H9 (cell line): ENCODE measurements around the gene FOXQ1. TPM values are rescaled to one million over a fixed set of nuclear protein-coding genes. Genes with fewer than 3 reads are reported as not detected.

Experiments
- DNase-seq: peaks from one replicate; pipeline ENCODE4 v3.0.0-alpha.2; 2017
- H2AFZ ChIP-seq: one replicate; pipeline ENCODE4 v1.6.1; 2013; ENCODE audit warnings: mild to moderate bottlenecking, low read length, control low read depth, moderate library complexity
- H2AK5ac ChIP-seq: 2 replicates; pipeline ENCODE4 v1.6.1; 2013; ENCODE audit warnings: low read length, control low read depth, mixed read lengths; ENCODE audit not compliant: insufficient read length
- H2BK120ac ChIP-seq: one replicate; pipeline ENCODE4 v1.6.1; 2013; ENCODE audit warnings: low read depth, mild to moderate bottlenecking, low read length, control low read depth, inconsistent platforms; ENCODE audit not compliant: poor library complexity, severe bottlenecking
- H2BK12ac ChIP-seq: 2 replicates; pipeline ENCODE4 v1.6.1; 2013; ENCODE audit warnings: low read length, control low read depth, mixed read lengths, low read depth; ENCODE audit not compliant: insufficient read length
- H2BK15ac ChIP-seq: 2 replicates; pipeline ENCODE4 v1.6.1; 2013; ENCODE audit warnings: low read depth, low read length, control low read depth
- H2BK20ac ChIP-seq: one replicate; pipeline ENCODE4 v1.6.1; 2013; ENCODE audit warnings: low read depth, mild to moderate bottlenecking, low read length, control low read depth, inconsistent platforms; ENCODE audit not compliant: poor library complexity, severe bottlenecking
- H2BK5ac ChIP-seq: 2 replicates; pipeline ENCODE4 v1.6.1; 2013; ENCODE audit warnings: low read length, control low read depth, mixed read lengths; ENCODE audit not compliant: insufficient read length
- H3K14ac ChIP-seq: 2 replicates; pipeline ENCODE4 v1.6.1; 2013; ENCODE audit warnings: low read length, control low read depth; ENCODE audit not compliant: insufficient read depth
- H3K18ac ChIP-seq: 2 replicates; pipeline ENCODE4 v1.6.1; 2013; ENCODE audit warnings: low read depth, mild to moderate bottlenecking, mixed read lengths, low read length, control low read depth; ENCODE audit not compliant: insufficient read length
- H3K23ac ChIP-seq: 2 replicates; pipeline ENCODE4 v1.6.1; 2013; ENCODE audit warnings: low read length, control low read depth, mixed read lengths, low read depth; ENCODE audit not compliant: insufficient read length
- H3K23me2 ChIP-seq: 2 replicates; pipeline ENCODE4 v1.6.1; 2013; ENCODE audit warnings: low read depth, mild to moderate bottlenecking, mixed read lengths, low read length, control low read depth; ENCODE audit not compliant: insufficient read length, poor library complexity, severe bottlenecking
- H3K27ac ChIP-seq: 2 replicates; pipeline ENCODE4 v1.5.1; 2013; ENCODE audit warnings: low read length, control low read depth, mixed read lengths, low read depth; ENCODE audit not compliant: insufficient read length
- H3K27me3 ChIP-seq: 2 replicates; pipeline ENCODE4 v1.6.1; 2013; ENCODE audit warnings: low read length, control low read depth, inconsistent platforms; ENCODE audit not compliant: insufficient read depth
- H3K4ac ChIP-seq: 2 replicates; pipeline ENCODE4 v1.6.1; 2013; ENCODE audit warnings: low read depth, mild to moderate bottlenecking, control low read depth, inconsistent platforms, low read length, moderate library complexity
- H3K4me1 ChIP-seq: 2 replicates; pipeline ENCODE4 v1.6.1; 2013; ENCODE audit warnings: low read length, control low read depth, inconsistent platforms; ENCODE audit not compliant: insufficient read depth
- H3K4me2 ChIP-seq: 2 replicates; pipeline ENCODE4 v1.6.1; 2013; ENCODE audit warnings: low read length, control low read depth, mixed read lengths; ENCODE audit not compliant: insufficient read length, insufficient read depth
- H3K56ac ChIP-seq: 2 replicates; pipeline ENCODE4 v1.6.1; 2013; ENCODE audit warnings: low read depth, mild to moderate bottlenecking, mixed read lengths, low read length, control low read depth; ENCODE audit not compliant: insufficient read length
- H3K79me1 ChIP-seq: 2 replicates; pipeline ENCODE4 v1.6.1; 2013; ENCODE audit warnings: low read depth, mild to moderate bottlenecking, moderate library complexity, low read length, control low read depth, inconsistent platforms; ENCODE audit not compliant: insufficient read depth, poor library complexity, severe bottlenecking
- H3K79me2 ChIP-seq: 2 replicates; pipeline ENCODE4 v1.6.1; 2013; ENCODE audit warnings: low read length, control low read depth, inconsistent platforms; ENCODE audit not compliant: insufficient read depth
- H3K9ac ChIP-seq: 2 replicates; pipeline ENCODE4 v1.6.1; 2013; ENCODE audit warnings: low read length, control low read depth, mixed read lengths; ENCODE audit not compliant: insufficient read length; ENCODE audit errors: extremely low read depth
- H3K9me3 ChIP-seq: one replicate; pipeline ENCODE4 v1.6.1; 2013; ENCODE audit warnings: low read depth, low read length, inconsistent platforms; ENCODE audit not compliant: control insufficient read depth
- H3T11ph ChIP-seq: one replicate; pipeline ENCODE4 v1.6.1; 2013; ENCODE audit warnings: mild to moderate bottlenecking, low read length, control low read depth, inconsistent platforms
- H4K20me1 ChIP-seq: one replicate; pipeline ENCODE4 v1.6.1; 2013; ENCODE audit not compliant: control insufficient read depth, insufficient read length, insufficient read depth
- H4K5ac ChIP-seq: 2 replicates; pipeline ENCODE4 v1.6.1; 2013; ENCODE audit warnings: low read depth, mild to moderate bottlenecking, mixed read lengths, low read length, control low read depth; ENCODE audit not compliant: insufficient read length
- H4K8ac ChIP-seq: replicated peaks from 2 replicates; pipeline ENCODE4 v1.6.1; 2013; ENCODE audit warnings: low read length, control low read depth, mixed read lengths, low read depth; ENCODE audit not compliant: insufficient read length
- H4K91ac ChIP-seq: 2 replicates; pipeline ENCODE4 v1.6.1; 2013; ENCODE audit warnings: low read depth, mild to moderate bottlenecking, moderate library complexity, mixed read lengths, low read length, control low read depth; ENCODE audit not compliant: insufficient read length
- H3K27ac Mint-ChIP-seq, 3 experiments: 2 replicates in 2 of 3; 3 replicates in 1 of 3; pipeline ENCODE4 v1.8.0; 2020 to 2021; ENCODE audit warnings: mixed read lengths in 3 of 3, mild to moderate bottlenecking in 1 of 3, moderate library complexity in 1 of 3
- H3K27me3 Mint-ChIP-seq: 2 replicates; pipeline ENCODE4 v1.8.0; 2021; ENCODE audit warnings: low read depth, mild to moderate bottlenecking, moderate library complexity, mixed read lengths
- H3K36me3 Mint-ChIP-seq, 3 experiments: 2 replicates in 2 of 3; 3 replicates in 1 of 3; pipeline ENCODE4 v1.8.0; 2020 to 2021; ENCODE audit warnings: low read depth in 3 of 3, mixed read lengths in 3 of 3; ENCODE audit not compliant: insufficient read depth in 1 of 3
- H3K4me1 Mint-ChIP-seq, 2 experiments: 2 replicates each; pipeline ENCODE4 v1.8.0; 2020; ENCODE audit warnings: mixed read lengths in 2 of 2
- H3K4me3 Mint-ChIP-seq, 2 experiments: 2 replicates in 1 of 2; 3 replicates in 1 of 2; pipeline ENCODE4 v1.8.0; 2020 to 2021; ENCODE audit warnings: mild to moderate bottlenecking in 2 of 2, mixed read lengths in 2 of 2, moderate library complexity in 1 of 2
- H3K9me3 Mint-ChIP-seq, 2 experiments: 2 replicates in 1 of 2; 3 replicates in 1 of 2; pipeline ENCODE4 v1.8.0; 2020; ENCODE audit warnings: mild to moderate bottlenecking in 2 of 2, mixed read lengths in 2 of 2, moderate library complexity in 1 of 2
- CTCF ChIP-seq: fragments of 200-600 bp; sonication (generic); conservative IDR thresholded peaks from 3 replicates; pipeline ENCODE4 v1.8.0; 2021; ENCODE audit warnings: antibody characterized with exemption, mild to moderate bottlenecking
- WGBS: extraction: QIAGEN DNeasy Blood & Tissue Kit; methylation state at CpG from one replicate; pipeline ENCODE4 v1.1.7; 2013; ENCODE audit warnings: missing lambda C conversion rate, low lambda C conversion rate, mixed read lengths; ENCODE audit not compliant: insufficient read length; ENCODE audit errors: extremely low coverage; 5-methylcytosine and 5-hydroxymethylcytosine counted together
- total RNA-seq: library from RNA; stranded (reverse); gene quantifications from 2 replicates; pipeline ENCODE4 v1.2.1, GENCODE V29; 2021

FOXQ1 gene
- total RNA-seq, 1 experiment from 2014 or later, result 0.15 TPM

- Mint-ChIP-seq H3K36me3 (peaks cover 0 to 4% (median 2%) of the 10 kb centered on the region in 3 experiments; a peak in 3 of 7 replicates), H3K27me3 (peaks cover 62% of the 10 kb centered on the region), H3K4me1 (peaks cover 11 to 13% of the 10 kb centered on the region in 2 experiments), H3K9me3 (peaks cover 6 to 9% of the 10 kb centered on the region in 2 experiments), H3K27ac (no peak overlapping the region), H3K4me3 (no peak overlapping the region; a peak in 1 of 5 replicates)
- Histone ChIP-seq H3K79me2 (no peaks in the 10 kb centered on the region), H2BK120ac (no peak overlapping the region), H3K18ac (no peak overlapping the region), H3K23me2 (peaks cover 5% of the 10 kb centered on the region), H4K91ac (no peak overlapping the region), H4K20me1 (no peaks in the 10 kb centered on the region), H2AFZ (no peak overlapping the region), H3K9me3 (no peaks in the 10 kb centered on the region), H2BK5ac (no peak overlapping the region), H2BK20ac (no peak overlapping the region), H3K23ac (no peak overlapping the region), H3K4ac (no peak overlapping the region), H3T11ph (no peak overlapping the region), H3K14ac (no peak overlapping the region), H3K4me2 (peak overlapping the region; percentile 24), H3K79me1 (no peaks in the 10 kb centered on the region), H2AK5ac (no peak overlapping the region), H3K27ac (no peak overlapping the region), H3K9ac (no peak overlapping the region), H3K27me3 (peaks cover 36% of the 10 kb centered on the region), H2BK15ac (no peak overlapping the region), H3K4me1 (no peaks in the 10 kb centered on the region), H2BK12ac (no peak overlapping the region), H3K56ac (no peak overlapping the region), H4K5ac (no peak overlapping the region), H4K8ac (no peak overlapping the region)
- peak; percentile 72 for DNase-seq
- no peak for TF ChIP-seq CTCF
- WGBS, result no CpG with 5 or more reads among the region's 35 CpGs
Measured at GRCh38 chr6:1316489-1316971, 4.6 kb downstream of the FOXQ1 start.
